GM10266 (cell line): ENCODE data around the gene EEF1G.

Experiments used
- DNase-seq: peaks from one replicate; pipeline ENCODE4 v3.0.0; 2012; ENCODE audit errors: extremely low spot score
- CTCF ChIP-seq: IDR thresholded peaks from 2 replicates; pipeline ENCODE4 v1.5.1; 2012; ENCODE audit warnings: mild to moderate bottlenecking, low read depth; ENCODE audit not compliant: control insufficient read depth, insufficient read depth; ENCODE audit errors: missing control alignments

The EEF1G gene

DNA sequence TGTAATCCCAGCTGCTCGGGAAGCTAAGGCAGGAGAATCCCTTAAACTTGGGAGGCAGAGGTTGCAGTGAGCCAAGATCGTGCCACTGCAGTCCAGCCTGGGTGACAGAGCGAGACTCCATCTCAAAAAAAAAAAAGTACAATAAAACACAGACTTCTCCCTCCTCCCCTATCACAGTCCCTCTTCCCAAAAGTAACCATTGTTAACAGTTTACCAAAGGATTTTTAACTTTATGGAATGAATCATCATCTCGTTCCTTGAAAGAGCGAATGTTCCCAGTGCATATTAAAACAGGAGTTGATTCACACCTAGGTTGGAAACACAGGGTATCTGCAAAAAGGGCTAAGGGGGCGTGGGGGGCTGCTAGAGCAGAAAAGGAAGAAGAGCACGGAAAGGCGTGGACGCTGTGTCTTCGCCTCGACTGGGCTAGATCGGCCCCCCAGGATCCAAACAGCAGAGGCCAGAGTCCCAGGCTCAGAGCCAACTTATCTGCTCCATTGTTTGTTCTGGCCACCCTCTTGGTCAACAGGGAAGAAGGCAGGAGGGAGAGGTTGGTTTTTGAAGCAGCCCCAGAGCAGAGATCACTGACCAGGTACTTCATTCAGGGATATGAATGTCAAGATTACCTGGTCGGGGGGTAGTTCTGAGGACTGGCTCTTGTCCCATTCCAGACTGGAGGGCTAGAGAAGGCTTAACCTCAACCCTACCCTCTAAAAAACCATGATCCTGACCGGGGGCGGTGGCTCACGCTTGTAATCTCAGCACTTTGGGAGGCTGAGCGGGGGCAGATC lies 25.0 kb downstream of the EEF1G start:
- no peak for DNase-seq
- TF ChIP-seq CTCF = no peak

DNA sequence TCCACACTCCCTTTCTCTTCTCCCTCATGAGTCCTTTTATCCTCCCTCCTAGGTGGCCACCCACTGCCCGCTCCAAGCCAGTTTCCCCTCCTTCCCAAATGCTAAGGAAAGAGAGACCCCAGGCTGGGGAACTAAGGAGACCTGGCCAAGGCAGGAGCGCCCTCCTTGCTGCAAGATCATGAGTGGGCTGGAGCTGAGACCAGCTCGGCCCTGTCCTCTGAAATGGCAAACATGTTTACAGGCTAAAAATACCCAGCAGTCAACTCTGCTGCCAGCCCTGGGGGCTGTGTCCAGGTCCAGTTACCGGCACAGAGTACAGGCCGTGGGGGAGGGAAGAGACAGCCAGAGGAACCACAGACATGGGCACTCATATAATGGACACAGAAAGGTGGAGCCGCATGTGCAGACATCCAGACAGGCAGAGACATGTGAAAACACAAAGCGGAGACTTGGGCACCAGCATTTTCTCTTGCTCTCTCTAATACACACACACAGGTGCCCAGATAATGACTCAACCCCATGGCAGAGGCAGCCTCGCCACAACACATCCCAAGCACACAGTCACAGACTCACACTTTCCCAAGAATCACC lies 25.9 kb downstream of the EEF1G start:
- no peak for TF ChIP-seq CTCF
- DNase-seq = no peak

DNA sequence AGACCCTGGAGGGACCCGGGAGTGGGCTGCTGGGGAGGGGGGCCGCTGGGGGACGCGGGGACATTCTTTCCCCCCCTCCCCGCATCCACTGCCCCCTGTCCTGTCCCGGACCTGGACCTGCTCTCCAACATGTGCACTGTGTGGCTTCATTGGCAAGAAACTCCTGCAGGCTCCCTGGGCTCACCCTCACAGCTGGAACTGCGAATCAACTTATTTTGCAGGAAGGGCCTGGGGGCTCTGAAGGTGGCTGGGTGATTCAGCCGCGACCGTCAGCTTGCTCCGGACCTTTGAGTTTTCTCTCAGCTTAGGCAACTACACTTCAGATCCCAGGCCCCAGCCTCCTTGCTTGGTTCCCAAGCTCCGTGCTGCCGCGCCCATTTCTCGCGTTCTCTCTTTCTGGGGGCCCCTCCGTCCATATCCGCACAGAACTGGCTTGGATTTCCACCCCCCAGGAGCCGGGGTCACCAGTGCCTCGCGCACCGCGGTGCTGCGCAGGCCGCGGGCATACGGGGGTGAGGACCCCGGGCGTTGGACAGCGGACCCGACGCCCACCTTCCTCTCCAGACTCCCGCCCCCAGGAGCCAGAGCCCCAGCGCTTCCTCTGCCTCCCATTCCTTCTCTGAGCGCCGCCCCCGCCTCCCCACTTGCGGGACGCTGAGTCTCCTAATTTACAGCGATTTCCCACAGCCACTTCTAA lies 26.6 kb downstream of the EEF1G start:
- no peak for DNase-seq
- no peak for TF ChIP-seq CTCF

DNA sequence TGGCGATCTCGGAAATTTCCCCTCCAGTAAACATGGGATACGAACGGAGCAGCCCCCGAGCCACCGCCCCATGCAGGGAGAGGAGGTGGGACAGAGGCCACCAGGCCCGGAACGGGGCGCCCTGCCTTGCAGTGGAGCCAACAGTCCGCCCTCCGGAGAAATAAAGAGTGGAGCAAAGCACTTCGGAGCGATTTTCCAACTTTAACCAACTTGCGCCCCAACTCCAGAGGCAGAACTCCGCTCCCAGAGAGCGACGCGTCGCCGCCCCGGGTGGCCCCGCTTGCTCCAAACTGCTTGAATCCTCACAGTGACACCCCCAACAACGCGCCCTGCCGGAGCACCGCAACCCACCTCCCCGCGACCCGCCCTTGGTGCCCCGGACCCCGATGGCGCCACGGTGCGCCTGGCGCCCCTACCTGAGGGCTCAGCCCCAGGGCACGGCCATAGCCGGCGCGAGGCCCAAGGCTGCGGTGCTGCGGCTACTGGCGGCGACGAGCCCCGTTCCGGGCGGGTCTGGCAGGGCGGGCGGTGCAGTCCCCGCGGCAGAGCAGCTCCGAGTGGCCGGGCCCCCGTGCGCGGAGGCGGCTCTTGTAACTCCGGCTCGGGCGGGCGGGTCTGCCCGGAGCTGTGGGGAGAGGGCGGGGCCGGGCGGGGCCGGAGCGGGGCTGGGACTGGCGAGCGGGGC lies 27.3 kb downstream of the EEF1G start, which contains the start of gene AHNAK:
TSS of gene AHNAK (minus strand) at position 563 of the 685 bp plus-strand sequence. CDS start 10,708 bp downstream, outside the sequence.
- peak; percentile 77 for DNase-seq
- no peak for TF ChIP-seq CTCF

GRCh38 chr11:62545437-62546243 lies 28.1 kb downstream of the EEF1G start:
- no peak for TF ChIP-seq CTCF
- DNase-seq = no peak

DNA sequence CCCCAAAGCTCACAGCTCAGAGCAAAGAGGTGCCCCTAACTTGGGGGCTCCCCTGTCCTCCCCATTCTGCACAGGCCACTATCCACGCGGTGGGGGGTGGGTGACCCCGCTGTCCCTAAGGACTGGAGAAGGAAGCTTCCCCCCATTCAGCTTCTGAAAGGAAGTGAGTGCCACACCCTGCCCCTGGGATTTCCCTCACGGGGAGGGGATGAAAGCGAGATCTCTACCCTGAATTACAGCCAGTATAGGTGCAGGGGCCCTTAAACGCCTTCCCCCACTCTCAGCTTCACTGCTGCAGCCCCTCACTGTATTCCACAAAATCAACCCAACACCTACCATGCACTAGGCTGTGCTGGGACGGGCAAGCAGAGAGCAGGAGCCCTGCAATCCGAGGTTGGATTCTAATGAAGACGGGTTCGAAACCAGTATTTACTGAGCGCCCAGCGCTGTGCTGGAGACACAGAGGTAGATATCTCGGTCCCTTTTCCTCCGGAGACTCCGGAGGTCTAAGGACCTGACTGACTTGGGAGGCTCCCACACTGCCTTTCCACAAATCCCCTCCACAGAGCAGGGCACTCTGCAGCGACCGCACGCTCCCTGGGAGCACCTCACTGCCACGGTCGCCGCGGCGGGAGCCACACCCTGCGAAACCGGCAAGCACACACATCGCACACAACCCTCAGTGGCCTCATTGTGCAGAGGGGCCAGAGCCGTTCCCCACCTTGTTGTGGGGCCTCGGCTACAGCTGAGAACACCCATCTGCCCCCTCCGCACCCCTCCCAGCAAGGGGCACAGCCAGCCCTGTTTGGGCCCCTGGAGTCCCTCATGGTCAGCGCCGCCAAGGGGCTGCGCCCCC lies 28.9 kb downstream of the EEF1G start:
- TF ChIP-seq CTCF = no peak
- no peak for DNase-seq
